IPS DF 4.7 (cell line): ENCODE measurements around the gene SPTBN5.
"Not testable (repeated sequence)": the region's sequence is repeated elsewhere in the genome, so short reads cannot be mapped to it uniquely, and the experiment has no call there.

Source experiments
- DNase-seq: peaks from one replicate; pipeline ENCODE4 v3.0.0-alpha.2; 2013; ENCODE audit warnings: low spot score; ENCODE audit errors: extremely low read depth

Gene SPTBN5

GRCh38 chr15:41849204-41849603 lies 44.6 kb downstream of the SPTBN5 start:
- DNase-seq = no peak

GRCh38 chr15:41848631-41849030 lies 45.2 kb downstream of the SPTBN5 start:
- DNase-seq = no peak

GRCh38 chr15:41847981-41848380 lies 45.9 kb downstream of the SPTBN5 start:
- no peak for DNase-seq

- no peak for DNase-seq
These were observed 46.6 kb downstream of the SPTBN5 start for GRCh38 chr15:41847206-41847605.

GRCh38 chr15:41844814-41845213 lies 49.0 kb downstream of the SPTBN5 start:
- DNase-seq = no peak

- DNase-seq = no peak
These were observed 50.3 kb downstream of the SPTBN5 start for GRCh38 chr15:41843571-41843970.

- no peak for DNase-seq
These were observed 51.6 kb downstream of the SPTBN5 start for GRCh38 chr15:41842229-41842628.

GRCh38 chr15:41841131-41841530 lies 52.7 kb downstream of the SPTBN5 start:
- no peak for DNase-seq

- DNase-seq = no peak
These were observed 53.2 kb downstream of the SPTBN5 start for GRCh38 chr15:41840673-41841072.

GRCh38 chr15:41839781-41840491 lies 53.9 kb downstream of the SPTBN5 start:
- no peak for DNase-seq

- DNase-seq = no peak
These were observed 55.4 kb downstream of the SPTBN5 start, which contains the start of gene PLA2G4B for GRCh38 chr15:41838400-41838897. Gene PLA2G4B, plus strand, starts transcription at chr15:41838847. Its CDS starts 67 bp downstream, at chr15:41838914.

- DNase-seq = no peak
These were observed 57.0 kb downstream of the SPTBN5 start for GRCh38 chr15:41836713-41837454.

- DNase-seq = no peak
These were observed 57.8 kb downstream of the SPTBN5 start for GRCh38 chr15:41836073-41836472.

- DNase-seq = no peak
These were observed 59.8 kb downstream of the SPTBN5 start for GRCh38 chr15:41834096-41834495.

GRCh38 chr15:41832875-41833274 lies 61.0 kb downstream of the SPTBN5 start:
- DNase-seq = no peak

GRCh38 chr15:41832208-41832607 lies 61.6 kb downstream of the SPTBN5 start:
- no peak for DNase-seq

GRCh38 chr15:41831291-41831690 lies 62.6 kb downstream of the SPTBN5 start:
- not testable (repeated sequence) for DNase-seq

- DNase-seq = no peak
These were observed 63.8 kb downstream of the SPTBN5 start for GRCh38 chr15:41829959-41830646.

- no peak for DNase-seq
These were observed 65.1 kb downstream of the SPTBN5 start for GRCh38 chr15:41828807-41829141.

GRCh38 chr15:41827880-41828806 lies 65.7 kb downstream of the SPTBN5 start, which contains the start of gene JMJD7:
Gene JMJD7, plus strand, starts transcription at chr15:41828092. Its CDS starts 33 bp downstream, at chr15:41828125.
- no peak for DNase-seq
